ENCODE data around the gene TIAM2. TPM values are rescaled to one million over a fixed set of nuclear protein-coding genes. Genes with fewer than 3 reads are reported as not detected.

TIAM2 gene
- total and polyA plus RNA-seq, 2 experiments from 2014 or later, result 5.5 to 16.9 TPM

GRCh38 chr6:155045561-155046404 is 50.7 kb downstream of the TIAM2 start:
- 95% methylated on average over 9 of the region's 9 CpGs for WGBS (ENCODE audit: low lambda C conversion rate, missing lambda C conversion rate)

GRCh38 chr6:155047523-155047922 is 52.4 kb downstream of the TIAM2 start:
- 73% methylated on average over 3 of the region's 7 CpGs for WGBS (ENCODE audit: low lambda C conversion rate, missing lambda C conversion rate)
- Histone ChIP-seq H3K79me2 (no peaks in the 10 kb centered on the region), H3K9me2 (replicated peaks; ENCODE audit: insufficient read depth) (no peaks in the 10 kb centered on the region), H2AFZ (no peak overlapping the region), H3K4me1 (ENCODE audit: insufficient read depth) (no peaks in the 10 kb centered on the region), H3K4me3 (no peak overlapping the region), H3K27ac (no peak overlapping the region), H4K20me1 (ENCODE audit: insufficient read depth, poor library complexity, severe bottlenecking) (no peaks in the 10 kb centered on the region), H3K4me2 (no peak overlapping the region), H3K27me3 (no peaks in the 10 kb centered on the region), H3K36me3 (replicated peaks; ENCODE audit: insufficient read depth, low read depth) (no peaks in the 10 kb centered on the region), H3K9me3 (ENCODE audit: low read depth) (no peaks in the 10 kb centered on the region)
- DNase-seq (ENCODE audit: low spot score), result no peak
- no peak for TF ChIP-seq EZH2 (IDR thresholded peaks at IDR 0.05; ENCODE audit: borderline replicate concordance)
- no peak for TF ChIP-seq EZH2phosphoT487 (IDR thresholded peaks at IDR 0.05; ENCODE audit: low read depth, severe bottlenecking, unreplicated experiment)
- no peak for TF ChIP-seq CTCF (IDR thresholded peaks at IDR 0.05; ENCODE audit: poor library complexity)

More at GRCh38 chr6:155045561-155046404, 50.7 kb downstream of the TIAM2 start:
- H3K27ac ChIP-seq, result no peak overlapping the region
- TF ChIP-seq EZH2 (IDR thresholded peaks at IDR 0.05; ENCODE audit: borderline replicate concordance) (no peak), EZH2phosphoT487 (IDR thresholded peaks at IDR 0.05; ENCODE audit: low read depth, severe bottlenecking, unreplicated experiment) (no peak)
- no peaks in the 10 kb centered on the region for H3K9me3 ChIP-seq (ENCODE audit: low read depth)
- H3K4me3 ChIP-seq, result no peak overlapping the region
- H3K36me3 ChIP-seq (replicated peaks; ENCODE audit: insufficient read depth, low read depth), result no peaks in the 10 kb centered on the region
- no peak for DNase-seq (ENCODE audit: low spot score)
- H3K79me2 ChIP-seq, result no peaks in the 10 kb centered on the region
- H3K4me2 ChIP-seq, result no peak overlapping the region
- no peaks in the 10 kb centered on the region for H3K9me2 ChIP-seq (replicated peaks; ENCODE audit: insufficient read depth)
- no peaks in the 10 kb centered on the region for H3K27me3 ChIP-seq
- H3K4me1 ChIP-seq (ENCODE audit: insufficient read depth), result peaks cover 8% of the 10 kb centered on the region
- no peak overlapping the region for H2AFZ ChIP-seq
- no peaks in the 10 kb centered on the region for H4K20me1 ChIP-seq (ENCODE audit: insufficient read depth, poor library complexity, severe bottlenecking)

GRCh38 chr6:155050311-155050710 is 55.2 kb downstream of the TIAM2 start:
- Histone ChIP-seq H3K27ac (no peak overlapping the region), H3K9me2 (replicated peaks; ENCODE audit: insufficient read depth) (no peaks in the 10 kb centered on the region), H3K4me3 (no peak overlapping the region), H3K4me1 (ENCODE audit: insufficient read depth) (no peaks in the 10 kb centered on the region), H3K79me2 (no peaks in the 10 kb centered on the region), H2AFZ (no peak overlapping the region), H3K36me3 (replicated peaks; ENCODE audit: insufficient read depth, low read depth) (no peaks in the 10 kb centered on the region), H3K27me3 (no peaks in the 10 kb centered on the region), H3K9me3 (ENCODE audit: low read depth) (no peaks in the 10 kb centered on the region), H4K20me1 (ENCODE audit: insufficient read depth, poor library complexity, severe bottlenecking) (no peaks in the 10 kb centered on the region), H3K4me2 (no peak overlapping the region)
- no peak for TF ChIP-seq EZH2phosphoT487 (IDR thresholded peaks at IDR 0.05; ENCODE audit: low read depth, severe bottlenecking, unreplicated experiment)
- TF ChIP-seq EZH2 (IDR thresholded peaks at IDR 0.05; ENCODE audit: borderline replicate concordance), result no peak
- TF ChIP-seq CTCF (IDR thresholded peaks at IDR 0.05; ENCODE audit: poor library complexity), result no peak
- WGBS (ENCODE audit: low lambda C conversion rate, missing lambda C conversion rate), result 94% methylated on average over 5 of the region's 5 CpGs
- no peak for DNase-seq (ENCODE audit: low spot score)

DNA sequence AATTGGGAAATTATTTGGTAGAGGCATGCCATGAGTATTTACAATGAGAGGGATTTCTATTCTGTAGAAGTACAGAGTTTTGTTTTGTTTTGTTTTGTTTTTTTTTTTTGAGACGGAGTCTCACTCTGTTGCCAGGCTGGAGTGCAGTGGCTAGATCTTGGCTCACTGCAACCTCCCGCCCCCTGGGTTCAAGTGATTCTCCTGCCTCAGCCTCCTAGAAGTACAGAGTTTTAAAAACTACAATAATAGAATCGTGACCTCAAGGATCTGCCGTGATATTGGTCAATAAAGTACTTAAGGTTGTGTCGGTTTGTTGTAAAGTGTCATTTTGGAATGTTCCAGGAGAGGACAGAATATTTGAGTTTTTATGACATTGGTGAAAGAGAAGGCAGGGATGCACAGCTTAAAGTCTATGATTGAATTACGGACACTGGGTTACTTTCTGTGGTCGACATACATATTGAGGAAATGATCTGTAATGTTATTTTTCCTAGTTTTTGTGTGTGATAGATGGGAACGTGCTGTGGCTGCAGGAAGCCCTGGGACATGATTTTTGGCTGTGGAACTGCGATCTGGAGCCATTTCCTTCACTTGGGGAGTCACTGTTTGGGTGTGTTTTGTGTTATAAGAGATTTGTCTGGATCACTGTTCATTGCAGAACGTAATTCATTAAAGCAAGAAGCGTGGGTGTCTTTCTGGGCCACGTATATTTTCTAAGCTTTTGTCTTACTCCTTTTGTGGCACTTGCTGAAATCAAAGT is 59.6 kb downstream of the TIAM2 start:
- Histone ChIP-seq H3K9me2 (replicated peaks; ENCODE audit: insufficient read depth) (no peaks in the 10 kb centered on the region), H3K27ac (no peak overlapping the region), H3K79me2 (no peaks in the 10 kb centered on the region), H3K4me3 (no peak overlapping the region), H4K20me1 (ENCODE audit: insufficient read depth, poor library complexity, severe bottlenecking) (no peaks in the 10 kb centered on the region), H3K4me2 (no peak overlapping the region), H2AFZ (no peak overlapping the region), H3K9me3 (ENCODE audit: low read depth) (no peaks in the 10 kb centered on the region), H3K27me3 (no peaks in the 10 kb centered on the region), H3K36me3 (replicated peaks; ENCODE audit: insufficient read depth, low read depth) (no peaks in the 10 kb centered on the region), H3K4me1 (ENCODE audit: insufficient read depth) (no peaks in the 10 kb centered on the region)
- DNase-seq (ENCODE audit: low spot score), result no peak
- TF ChIP-seq EZH2 (IDR thresholded peaks at IDR 0.05; ENCODE audit: borderline replicate concordance) (no peak), EZH2phosphoT487 (IDR thresholded peaks at IDR 0.05; ENCODE audit: low read depth, severe bottlenecking, unreplicated experiment) (no peak), CTCF (IDR thresholded peaks at IDR 0.05; ENCODE audit: poor library complexity) (no peak)
- WGBS (ENCODE audit: low lambda C conversion rate, missing lambda C conversion rate), result 81% methylated on average over 12 of the region's 12 CpGs

Data from hepatocyte (in vitro differentiated cells).